Activated CD4-positive, alpha-beta T cell treated with anti-CD3 and anti-CD28 coated beads, Interleukin-2, amount 10 ng/mL, durations not matched to agents 24 days and 14 days (primary cell): ENCODE data around the gene FXYD6. TPM values are rescaled to one million over a fixed set of nuclear protein-coding genes. Genes with fewer than 3 reads are reported as not detected.
"Not testable (repeated sequence)": the region's sequence is repeated elsewhere in the genome, so short reads cannot be mapped to it uniquely, and the experiment has no call there.

Experiments used
- DNase-seq: peaks from one replicate; pipeline ENCODE4 v3.0.0; 2022
- H3K27ac Mint-ChIP-seq: one replicate; pipeline ENCODE4 v1.8.0; 2022; ENCODE audit warnings: mild to moderate bottlenecking, mixed read lengths
- H3K27me3 Mint-ChIP-seq: one replicate; pipeline ENCODE4 v1.8.0; 2022; ENCODE audit warnings: mixed read lengths
- H3K36me3 Mint-ChIP-seq: one replicate; pipeline ENCODE4 v1.8.0; 2022; ENCODE audit warnings: low read depth, mild to moderate bottlenecking, mixed read lengths
- H3K4me1 Mint-ChIP-seq: one replicate; pipeline ENCODE4 v1.8.0; 2021; ENCODE audit warnings: mixed read lengths
- H3K4me3 Mint-ChIP-seq: one replicate; pipeline ENCODE4 v1.8.0; 2022; ENCODE audit warnings: mild to moderate bottlenecking, moderate library complexity, mixed read lengths
- H3K9me3 Mint-ChIP-seq: one replicate; pipeline ENCODE4 v1.8.0; 2021; ENCODE audit warnings: mixed read lengths
- intact Hi-C: fragments of 100-400 bp; cut with micrococcal nuclease; formaldehyde crosslinking; loops from one replicate; pipeline ENCODE4 v1.15.1; 2023
- total RNA-seq: library from RNA; stranded (reverse); gene quantifications from 2 replicates; pipeline ENCODE4 v1.2.3, GENCODE V29; 2022

FXYD6 gene
- total RNA-seq, 1 donor from 2014 or later, result not detected

GRCh38 chr11:117873828-117874125 lies 2.7 kb downstream of the FXYD6 start:
- H3K27me3 Mint-ChIP-seq, result peaks cover 53% of the 10 kb centered on the region
- no peak overlapping the region for H3K4me3 Mint-ChIP-seq
- H3K27ac Mint-ChIP-seq, result no peak overlapping the region
- no peaks in the 10 kb centered on the region for H3K36me3 Mint-ChIP-seq
- no peak for DNase-seq
- H3K4me1 Mint-ChIP-seq, result peaks cover 20% of the 10 kb centered on the region
- intact Hi-C loops, result no loop called here
- H3K9me3 Mint-ChIP-seq, result no peaks in the 10 kb centered on the region

DNA sequence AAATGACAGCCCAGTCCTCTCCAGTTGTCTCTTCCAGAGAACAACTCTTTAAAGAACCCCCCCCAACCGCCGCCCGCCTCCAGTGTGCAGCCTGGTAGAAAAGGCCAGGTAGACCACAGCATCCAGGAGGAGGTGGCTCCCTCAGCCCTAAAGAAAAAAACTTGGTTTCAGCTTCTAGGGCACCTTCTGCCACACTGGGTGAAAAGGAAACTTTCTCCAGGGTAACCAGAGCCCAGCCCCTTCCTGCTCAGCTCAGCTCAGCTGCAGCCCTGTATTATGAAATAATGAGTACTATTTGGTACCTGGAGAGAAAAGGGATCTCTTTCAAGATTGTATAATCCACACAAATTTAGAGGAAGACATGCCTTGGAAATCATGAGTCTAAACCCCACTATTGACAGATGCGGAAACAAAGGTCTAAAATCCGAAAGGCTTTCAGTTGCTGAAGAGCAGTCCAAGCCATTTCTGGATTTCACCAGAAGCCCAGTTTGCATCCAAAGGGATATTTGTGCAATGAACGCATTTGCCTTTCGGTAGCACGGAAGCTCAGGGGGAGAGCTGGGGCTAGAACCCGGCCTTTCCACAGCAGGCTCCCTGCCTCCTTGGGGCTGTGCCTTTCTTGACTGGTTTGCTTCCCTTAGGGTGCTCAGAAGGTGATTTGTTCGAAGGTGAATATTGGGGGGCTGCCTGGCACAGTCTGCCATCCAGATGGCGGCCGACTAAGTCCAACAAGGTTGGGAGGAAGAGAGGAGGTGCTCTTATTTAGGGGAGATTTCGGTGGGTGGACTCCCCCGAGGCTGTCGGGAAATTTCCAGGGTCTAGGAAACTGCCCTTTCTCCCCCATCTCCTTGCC lies 3.3 kb downstream of the FXYD6 start:
- Mint-ChIP-seq H3K9me3 (no peaks in the 10 kb centered on the region), H3K27me3 (peaks cover 51% of the 10 kb centered on the region), H3K4me3 (no peak overlapping the region), H3K36me3 (no peaks in the 10 kb centered on the region), H3K4me1 (peaks cover 20% of the 10 kb centered on the region), H3K27ac (no peak overlapping the region)
- peak; percentile 63 for DNase-seq
- intact Hi-C loops, result no loop called here

GRCh38 chr11:117872420-117872961 lies 4.0 kb downstream of the FXYD6 start:
- DNase-seq, result no peak
- H3K27ac Mint-ChIP-seq, result no peak overlapping the region
- intact Hi-C loops, result no loop called here
- H3K9me3 Mint-ChIP-seq, result no peaks in the 10 kb centered on the region
- H3K36me3 Mint-ChIP-seq, result no peaks in the 10 kb centered on the region
- peaks cover 45% of the 10 kb centered on the region for H3K27me3 Mint-ChIP-seq
- H3K4me3 Mint-ChIP-seq, result no peak overlapping the region
- H3K4me1 Mint-ChIP-seq, result peaks cover 20% of the 10 kb centered on the region

DNA sequence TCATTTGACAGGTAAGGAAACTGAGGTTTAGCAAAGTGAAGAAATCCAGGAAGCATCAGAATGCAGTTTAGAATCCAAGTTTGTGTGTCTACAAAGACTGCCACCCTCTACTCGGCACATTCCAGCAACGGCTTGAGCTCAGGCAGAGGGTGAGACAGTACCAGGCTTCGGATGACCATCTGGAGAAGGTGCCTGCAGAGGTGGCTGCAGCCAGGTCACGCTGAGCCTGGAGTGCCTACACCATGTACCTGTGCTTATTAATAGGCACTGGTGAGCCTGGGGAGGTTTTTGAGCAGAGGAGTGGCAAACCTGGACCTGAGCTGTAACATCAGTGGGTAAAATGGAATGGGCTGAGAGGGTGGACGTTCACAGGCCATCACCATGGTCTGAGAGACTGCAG lies 4.7 kb downstream of the FXYD6 start:
- intact Hi-C loops, result no loop called here
- H3K36me3 Mint-ChIP-seq, result no peaks in the 10 kb centered on the region
- peaks cover 19% of the 10 kb centered on the region for H3K4me1 Mint-ChIP-seq
- H3K27ac Mint-ChIP-seq, result no peak overlapping the region
- H3K9me3 Mint-ChIP-seq, result no peaks in the 10 kb centered on the region
- H3K4me3 Mint-ChIP-seq, result no peak overlapping the region
- peaks cover 38% of the 10 kb centered on the region for H3K27me3 Mint-ChIP-seq
- DNase-seq, result no peak

DNA sequence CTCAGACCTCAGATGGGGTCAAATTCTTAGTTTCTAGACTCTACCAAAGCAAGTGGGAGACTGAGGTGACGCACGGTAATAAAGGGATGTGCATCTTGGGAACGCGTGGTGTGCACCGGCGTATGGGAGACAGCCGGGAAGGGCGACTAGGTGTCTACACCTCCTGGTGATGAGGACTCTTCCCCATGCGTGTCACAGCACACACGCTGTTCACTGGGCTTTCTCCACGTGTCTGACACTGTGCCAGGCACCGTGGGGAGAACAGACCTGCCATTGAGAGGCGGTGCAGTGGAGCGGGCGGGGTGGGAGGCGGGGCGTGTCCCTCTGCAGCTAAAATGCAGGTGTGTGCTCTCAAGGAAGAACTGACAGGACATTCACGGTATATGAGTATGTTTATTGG lies 5.3 kb downstream of the FXYD6 start:
- Mint-ChIP-seq H3K4me1 (peaks cover 16% of the 10 kb centered on the region), H3K27ac (no peak overlapping the region)

DNA sequence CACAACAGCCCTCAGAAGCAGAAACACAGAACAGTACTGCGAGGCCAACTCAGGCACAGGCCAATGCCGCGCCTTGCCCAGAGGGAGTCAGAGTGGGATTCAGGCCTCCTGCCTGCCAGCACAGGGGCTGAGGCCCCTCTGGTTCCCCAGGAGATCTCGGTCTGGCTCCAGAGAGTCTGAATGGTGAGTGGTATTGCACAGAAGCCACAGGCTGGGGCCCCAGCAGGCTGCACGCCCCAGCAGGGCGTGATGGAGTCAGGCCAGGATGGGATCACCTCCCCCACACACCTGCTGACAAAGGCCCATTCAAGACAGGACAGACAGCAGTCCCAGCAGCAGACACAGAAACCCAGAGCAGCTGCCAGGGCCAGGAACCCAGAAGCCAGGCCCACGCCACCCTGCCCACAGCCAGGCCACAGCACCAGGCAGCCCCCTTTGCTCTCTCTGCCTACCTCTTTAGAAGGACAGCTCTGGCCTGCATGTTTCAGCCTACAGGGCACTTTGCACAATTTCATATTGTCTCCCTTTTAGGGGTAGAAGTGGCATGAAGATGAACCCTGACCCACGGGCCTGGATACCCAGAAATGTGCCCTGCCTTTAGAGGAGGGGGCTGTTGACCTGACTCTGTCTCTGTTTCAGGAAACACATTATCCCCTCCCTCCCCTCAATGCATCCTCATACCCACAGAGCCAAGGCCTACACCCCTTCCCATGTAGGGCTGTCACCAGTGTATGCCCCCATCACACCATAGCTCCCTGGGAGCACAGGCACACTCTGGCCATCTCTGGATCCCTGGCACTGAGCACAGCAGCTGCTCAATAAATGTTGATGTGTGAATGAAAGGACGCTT lies 6.1 kb downstream of the FXYD6 start:
- no peak for DNase-seq
- Mint-ChIP-seq H3K27ac (no peak overlapping the region), H3K4me3 (no peak overlapping the region), H3K27me3 (peaks cover 26% of the 10 kb centered on the region), H3K36me3 (no peaks in the 10 kb centered on the region), H3K9me3 (no peaks in the 10 kb centered on the region), H3K4me1 (peaks cover 12% of the 10 kb centered on the region)
- intact Hi-C loops, result no loop called here

More for the DNA sequence above, 5.3 kb downstream of the FXYD6 start:
- no peaks in the 10 kb centered on the region for H3K9me3 Mint-ChIP-seq
- H3K27me3 Mint-ChIP-seq, result peaks cover 35% of the 10 kb centered on the region
- DNase-seq, result no peak
- no peaks in the 10 kb centered on the region for H3K36me3 Mint-ChIP-seq
- no peak overlapping the region for H3K4me3 Mint-ChIP-seq
- intact Hi-C loops, result no loop called here

- intact Hi-C loops, result no loop called here
- no peak overlapping the region for H3K27ac Mint-ChIP-seq
- no peaks in the 10 kb centered on the region for H3K9me3 Mint-ChIP-seq
- H3K36me3 Mint-ChIP-seq, result no peaks in the 10 kb centered on the region
- no peak for DNase-seq
- H3K4me1 Mint-ChIP-seq, result peaks cover 7% of the 10 kb centered on the region
- H3K27me3 Mint-ChIP-seq, result peaks cover 24% of the 10 kb centered on the region
- H3K4me3 Mint-ChIP-seq, result no peak overlapping the region
These were observed 6.9 kb downstream of the FXYD6 start for GRCh38 chr11:117869604-117870003.

DNA sequence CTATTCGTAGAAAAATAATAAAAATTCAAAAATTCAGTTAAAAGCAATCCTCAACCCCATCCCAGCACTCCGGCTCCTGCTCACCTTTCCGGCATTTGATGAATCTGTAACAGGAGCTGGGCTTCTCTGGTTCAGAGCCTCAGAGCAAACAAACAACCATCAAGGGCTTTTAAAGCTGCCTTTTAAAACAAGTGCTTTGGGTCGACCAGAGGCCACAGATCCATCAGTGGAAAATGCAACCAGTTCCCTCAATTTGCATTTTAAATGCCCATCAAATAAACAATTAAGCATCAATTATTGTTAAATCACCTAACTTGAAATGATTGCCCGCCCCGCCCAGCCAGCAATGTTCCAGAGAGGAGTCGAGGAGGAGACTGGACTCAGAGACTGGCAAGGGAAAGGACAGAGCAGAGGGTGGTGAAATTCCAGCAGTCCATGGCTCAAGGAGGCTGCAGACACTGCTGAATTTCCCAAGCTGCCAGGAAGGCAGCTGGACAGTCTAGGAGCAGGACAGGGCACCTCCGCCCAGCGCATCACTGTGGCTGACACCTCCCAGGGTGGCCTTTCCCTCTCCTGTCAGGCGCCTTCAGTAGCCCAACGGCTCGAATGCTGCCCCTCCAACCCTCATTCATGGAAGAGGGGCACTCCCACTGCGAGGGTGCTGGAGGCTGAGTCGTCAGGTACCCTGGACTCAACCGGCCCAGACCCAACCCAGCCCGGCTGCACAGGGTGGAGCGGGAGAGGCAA lies 7.5 kb downstream of the FXYD6 start:
- Mint-ChIP-seq H3K4me3 (no peak overlapping the region), H3K4me1 (peaks cover 5% of the 10 kb centered on the region), H3K27me3 (peaks cover 23% of the 10 kb centered on the region), H3K36me3 (no peaks in the 10 kb centered on the region), H3K27ac (no peak overlapping the region), H3K9me3 (no peaks in the 10 kb centered on the region)
- no peak for DNase-seq
- intact Hi-C loops, result no loop called here

DNA sequence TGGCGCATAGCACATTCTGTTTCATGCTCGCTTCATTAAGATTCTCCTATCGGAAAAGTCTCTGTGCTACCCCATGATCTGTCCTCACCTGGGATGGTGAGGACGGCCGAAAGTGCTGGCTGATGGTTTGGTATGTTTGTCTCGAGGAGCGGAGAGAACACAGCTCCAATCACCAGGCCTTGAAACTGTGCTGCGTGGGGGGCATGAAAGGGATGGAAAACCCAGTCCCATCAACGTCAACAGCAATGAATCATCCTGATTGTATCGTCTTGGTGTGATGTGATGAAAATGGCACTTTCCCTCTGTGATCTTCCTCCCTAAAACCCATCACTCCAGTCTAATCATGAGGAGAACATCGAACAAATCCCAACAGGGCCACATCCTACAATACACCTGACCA lies 8.4 kb downstream of the FXYD6 start:
- no peak for DNase-seq
- peaks cover 25% of the 10 kb centered on the region for H3K27me3 Mint-ChIP-seq
- H3K4me1 Mint-ChIP-seq, result peaks cover 2% of the 10 kb centered on the region
- H3K4me3 Mint-ChIP-seq, result no peak overlapping the region
- H3K36me3 Mint-ChIP-seq, result no peaks in the 10 kb centered on the region
- intact Hi-C loops, result no loop called here
- no peaks in the 10 kb centered on the region for H3K9me3 Mint-ChIP-seq
- no peak overlapping the region for H3K27ac Mint-ChIP-seq

GRCh38 chr11:117866526-117866925 lies 9.9 kb downstream of the FXYD6 start:
- Mint-ChIP-seq H3K36me3 (no peaks in the 10 kb centered on the region), H3K9me3 (no peaks in the 10 kb centered on the region)
- intact Hi-C loops, result no loop called here

DNA sequence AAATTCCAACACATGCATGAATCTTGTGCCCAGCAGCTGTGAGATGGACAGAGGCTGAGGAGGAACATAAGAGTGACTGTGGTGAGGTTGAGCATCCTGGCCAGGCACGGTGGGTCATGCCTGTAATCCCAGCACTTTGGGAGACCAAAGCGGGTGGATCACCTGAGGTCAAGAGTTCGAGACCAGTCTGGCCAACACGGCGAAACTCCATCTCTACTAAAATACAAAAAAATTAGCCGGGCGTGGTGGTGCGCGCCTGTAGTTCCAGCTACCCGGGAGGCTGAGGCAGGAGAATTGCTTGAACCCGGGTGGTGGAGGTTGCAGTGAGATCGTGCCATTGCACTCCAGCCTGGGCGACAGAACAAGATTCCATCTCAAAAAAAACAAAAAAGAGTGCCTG lies 10.9 kb downstream of the FXYD6 start:
- H3K4me3 Mint-ChIP-seq, H3K9me3 Mint-ChIP-seq, intact Hi-C loops, H3K36me3 Mint-ChIP-seq, H3K4me1 Mint-ChIP-seq, H3K27ac Mint-ChIP-seq, DNase-seq: not testable (repeated sequence)
- peaks cover 23% of the 10 kb centered on the region for H3K27me3 Mint-ChIP-seq

More at GRCh38 chr11:117866526-117866925, 9.9 kb downstream of the FXYD6 start:
- Mint-ChIP-seq H3K27me3 (peaks cover 23% of the 10 kb centered on the region), H3K27ac (no peak overlapping the region), H3K4me3 (no peak overlapping the region), H3K4me1 (peaks cover 4% of the 10 kb centered on the region)
- DNase-seq, result no peak

GRCh38 chr11:117863383-117863782 lies 13.1 kb downstream of the FXYD6 start:
- Mint-ChIP-seq H3K4me3 (no peak overlapping the region), H3K4me1 (peaks cover 4% of the 10 kb centered on the region), H3K27ac (no peak overlapping the region), H3K36me3 (no peaks in the 10 kb centered on the region), H3K27me3 (peaks cover 20% of the 10 kb centered on the region), H3K9me3 (no peaks in the 10 kb centered on the region)
- intact Hi-C loops, result no loop called here
- DNase-seq, result no peak

DNA sequence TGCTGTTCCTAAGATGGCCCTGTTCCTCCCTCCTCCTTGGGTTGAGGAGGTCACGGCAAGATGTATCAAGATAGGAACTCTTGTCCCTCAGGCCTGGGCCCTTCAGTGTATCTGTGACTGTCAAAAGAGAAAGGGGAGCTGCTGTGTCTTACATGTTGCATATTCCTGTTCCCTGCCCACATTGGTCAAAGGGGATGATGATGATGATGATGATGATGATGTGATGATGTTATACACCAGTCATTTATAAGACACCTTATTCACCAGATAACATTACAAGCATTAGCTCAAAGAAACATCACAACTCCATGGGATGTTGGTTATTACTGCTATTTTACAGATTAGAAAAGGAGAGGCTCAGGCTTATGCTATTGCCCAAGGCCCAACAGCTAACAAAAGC lies 13.7 kb downstream of the FXYD6 start:
- no peaks in the 10 kb centered on the region for H3K9me3 Mint-ChIP-seq
- peaks cover 4% of the 10 kb centered on the region for H3K4me1 Mint-ChIP-seq
- no peak overlapping the region for H3K27ac Mint-ChIP-seq
- no peak overlapping the region for H3K4me3 Mint-ChIP-seq
- DNase-seq, result no peak
- intact Hi-C loops, result no loop called here
- peaks cover 18% of the 10 kb centered on the region for H3K27me3 Mint-ChIP-seq
- H3K36me3 Mint-ChIP-seq, result no peaks in the 10 kb centered on the region
